Breast epithelium (tissue), 4 donors: ENCODE measurements around the gene CD93. TPM values are rescaled to one million over a fixed set of nuclear protein-coding genes. Genes with fewer than 3 reads are reported as not detected.

ENCODE experiments used
- DNase-seq, 2 donors: peaks; one replicate each; pipeline ENCODE4 v3.0.0-alpha.2; 2019; ENCODE audit warnings: low spot score in 2 of 2
- H3K27ac ChIP-seq, 2 donors: fragments of 200-600 bp; sonication (generic) in 1 of 2; one replicate each; pipeline ENCODE4 v1.5.1; 2016 to 2019; ENCODE audit warnings: mild to moderate bottlenecking in 1 of 2
- H3K27me3 ChIP-seq, 2 donors: fragments of 200-600 bp; sonication (generic) in 1 of 2; one replicate each; pipeline versions ENCODE4 v1.5.1 to v1.6.0; 2017 to 2019; ENCODE audit warnings: control low read depth in 1 of 2, mild to moderate bottlenecking in 1 of 2
- H3K36me3 ChIP-seq: fragments of 200-600 bp; one replicate; pipeline ENCODE4 v1.5.1; 2019
- H3K4me1 ChIP-seq, 2 donors: fragments of 200-600 bp; sonication (generic); one replicate each; pipeline ENCODE4 v1.5.1; 2016 to 2019; ENCODE audit warnings: control low read depth in 1 of 2
- H3K4me3 ChIP-seq, 3 donors: fragments of 200-600 bp; sonication (generic); 1 replicate in 2 of 3; 2 replicates in 1 of 3; pipeline ENCODE4 v1.5.1; 2016 to 2019; ENCODE audit warnings: mild to moderate bottlenecking in 3 of 3, moderate library complexity in 2 of 3
- H3K9me3 ChIP-seq, 2 donors: fragments of 200-600 bp; sonication (generic) in 1 of 2; one replicate each; pipeline ENCODE4 v1.5.1; 2016 to 2019; ENCODE audit warnings: control low read depth in 1 of 2
- CTCF ChIP-seq, 3 donors: fragments of 450-650 bp; IDR thresholded peaks; one replicate each; pipeline ENCODE4 v1.5.1; 2016 to 2017; ENCODE audit warnings: antibody characterized with exemption in 3 of 3, mild to moderate bottlenecking in 3 of 3, moderate library complexity in 3 of 3
- POLR2A ChIP-seq: fragments of 450-650 bp; IDR thresholded peaks from one replicate; pipeline ENCODE4 v1.6.1; 2016; ENCODE audit warnings: antibody characterized with exemption, mild to moderate bottlenecking, moderate library complexity
- POLR2AphosphoS5 ChIP-seq, 3 donors: sonication (generic); formaldehyde crosslinking; IDR thresholded peaks; one replicate each; pipeline ENCODE4 v1.6.1; 2017; ENCODE audit warnings: antibody characterized with exemption in 3 of 3
- intact Hi-C: fragments of 100-400 bp; cut with DNase I; formaldehyde crosslinking; loops from one replicate; pipeline ENCODE4 v1.15.1; 2023; ENCODE audit warnings: low total_unique reads
- total RNA-seq, 3 donors: library from RNA; depleted of rRNA; stranded (reverse); fragments of >200 nt; gene quantifications; one replicate each; pipeline ENCODE4 v1.1.0, GENCODE V29; 2016

The CD93 gene
- total RNA-seq, 3 donors from 2014 or later = 19.2 to 64.9 (median 36.5) TPM

- TF ChIP-seq POLR2AphosphoS5 (IDR thresholded peaks at IDR 0.05) = no peak
- no peak for TF ChIP-seq CTCF (IDR thresholded peaks at IDR 0.05)
- no peak for TF ChIP-seq POLR2A
- Histone ChIP-seq H3K27ac (no peak overlapping the region), H3K27me3 (no peaks in the 10 kb centered on the region), H3K4me3 (no peak overlapping the region), H3K9me3 (no peaks in the 10 kb centered on the region), H3K36me3 (no peaks in the 10 kb centered on the region), H3K4me1 (no peaks in the 10 kb centered on the region)
- intact Hi-C loops = no loop called here
- no peak for DNase-seq
Observed at GRCh38 chr20:23065266-23066201, 20.6 kb downstream of the CD93 start.

DNA sequence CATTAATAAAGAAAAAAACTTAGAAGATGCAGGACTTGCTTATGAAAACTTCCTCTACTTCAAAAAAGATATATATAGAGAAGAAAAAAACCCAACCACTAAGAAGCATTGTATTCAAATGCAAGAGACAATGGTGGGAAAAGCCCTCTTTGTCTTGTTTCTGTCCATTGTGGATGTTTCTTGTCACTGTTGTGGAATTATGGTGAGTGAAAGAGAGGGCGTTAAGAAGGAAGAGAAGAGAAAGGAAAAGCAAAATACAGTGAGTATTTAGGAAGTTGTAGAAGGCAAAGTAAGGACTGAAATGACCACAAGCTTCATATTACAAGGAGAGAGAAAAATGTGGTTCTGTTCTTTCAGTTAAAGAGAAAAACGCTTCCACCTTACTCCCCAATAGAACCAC is 22.5 kb downstream of the CD93 start:
- Histone ChIP-seq H3K27me3 (no peaks in the 10 kb centered on the region), H3K36me3 (no peaks in the 10 kb centered on the region), H3K27ac (no peak overlapping the region), H3K4me3 (no peak overlapping the region), H3K4me1 (no peaks in the 10 kb centered on the region), H3K9me3 (no peaks in the 10 kb centered on the region)
- no peak for TF ChIP-seq POLR2AphosphoS5 (IDR thresholded peaks at IDR 0.05)
- DNase-seq = no peak
- intact Hi-C loops = no loop called here

GRCh38 chr20:23063168-23063567 is 23.0 kb downstream of the CD93 start:
- no peaks in the 10 kb centered on the region for H3K4me1 ChIP-seq
- H3K27me3 ChIP-seq = no peaks in the 10 kb centered on the region
- no peaks in the 10 kb centered on the region for H3K36me3 ChIP-seq
- H3K9me3 ChIP-seq = no peaks in the 10 kb centered on the region
- H3K27ac ChIP-seq = no peak overlapping the region
- TF ChIP-seq CTCF (IDR thresholded peaks at IDR 0.05) (no peak), POLR2A (no peak), POLR2AphosphoS5 (IDR thresholded peaks at IDR 0.05) (no peak)
- no peak for DNase-seq
- intact Hi-C loops = no loop called here
- no peak overlapping the region for H3K4me3 ChIP-seq

- H3K4me1 ChIP-seq = no peaks in the 10 kb centered on the region
- no peak for DNase-seq
- no peaks in the 10 kb centered on the region for H3K9me3 ChIP-seq
- no peaks in the 10 kb centered on the region for H3K27me3 ChIP-seq
- intact Hi-C loops = no loop called here
- H3K4me3 ChIP-seq = no peak overlapping the region
- H3K27ac ChIP-seq = no peak overlapping the region
- TF ChIP-seq POLR2AphosphoS5 (IDR thresholded peaks at IDR 0.05) (no peak), POLR2A (no peak), CTCF (IDR thresholded peaks at IDR 0.05) (no peak)
- no peaks in the 10 kb centered on the region for H3K36me3 ChIP-seq
Observed at GRCh38 chr20:23062632-23063031, 23.5 kb downstream of the CD93 start.

DNA sequence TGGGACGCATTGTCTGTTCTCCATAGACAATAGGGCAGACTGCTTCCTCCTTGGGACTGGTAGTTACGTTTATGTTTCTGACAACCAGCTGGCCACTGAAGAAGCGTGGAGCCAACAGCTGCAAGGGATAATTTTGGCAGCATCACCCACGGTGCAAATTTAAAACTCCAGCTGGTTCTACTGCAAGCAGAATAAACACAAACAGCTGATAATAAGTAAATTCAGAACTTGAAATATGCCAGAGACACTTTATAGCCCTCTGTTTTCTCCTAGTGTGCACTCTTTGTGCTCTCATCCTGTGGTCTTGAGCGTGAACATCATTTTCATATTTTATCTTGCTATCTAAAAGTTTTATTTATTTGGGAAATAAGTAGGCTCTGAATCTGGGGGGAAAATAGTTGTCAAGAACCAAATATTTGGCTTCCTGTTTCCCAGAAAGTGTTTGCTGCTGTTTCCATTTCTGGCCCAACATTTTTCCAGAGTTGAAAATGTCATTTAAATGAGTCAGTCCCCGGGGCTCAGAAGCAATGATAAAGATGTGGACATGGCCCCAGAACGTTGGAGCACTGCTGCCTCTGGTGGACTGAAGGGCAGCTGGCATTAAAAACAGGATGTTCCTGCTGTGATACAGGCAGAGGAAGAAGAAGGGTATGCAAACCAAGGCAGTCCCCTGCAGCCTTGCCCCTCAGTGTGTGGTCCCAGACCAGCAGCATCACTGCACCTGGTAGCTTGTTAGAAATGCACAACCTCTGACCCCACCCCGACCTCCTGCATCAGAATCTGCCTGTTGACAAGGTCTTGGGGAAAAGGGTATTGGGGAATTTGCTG is 24.2 kb downstream of the CD93 start:
- Histone ChIP-seq H3K9me3 (no peaks in the 10 kb centered on the region), H3K4me3 (peak overlapping the region in 1 of 3 donors; percentile 1), H3K27ac (peak overlapping the region in 1 of 2 donors; percentile 60), H3K36me3 (no peaks in the 10 kb centered on the region), H3K27me3 (no peaks in the 10 kb centered on the region), H3K4me1 (no peaks in the 10 kb centered on the region)
- TF ChIP-seq CTCF (IDR thresholded peaks at IDR 0.05) (peak in 1 of 3 donors; percentile 19), POLR2AphosphoS5 (IDR thresholded peaks at IDR 0.05) (no peak)
- intact Hi-C loops = no loop called here
- DNase-seq = no peak
